ENCODE measurements around the gene DUSP12. TPM values are rescaled to one million over a fixed set of nuclear protein-coding genes. Genes with fewer than 3 reads are reported as not detected.

Gene DUSP12
- total RNA-seq, 1 experiment from 2014 or later = 28.0 TPM

DNA sequence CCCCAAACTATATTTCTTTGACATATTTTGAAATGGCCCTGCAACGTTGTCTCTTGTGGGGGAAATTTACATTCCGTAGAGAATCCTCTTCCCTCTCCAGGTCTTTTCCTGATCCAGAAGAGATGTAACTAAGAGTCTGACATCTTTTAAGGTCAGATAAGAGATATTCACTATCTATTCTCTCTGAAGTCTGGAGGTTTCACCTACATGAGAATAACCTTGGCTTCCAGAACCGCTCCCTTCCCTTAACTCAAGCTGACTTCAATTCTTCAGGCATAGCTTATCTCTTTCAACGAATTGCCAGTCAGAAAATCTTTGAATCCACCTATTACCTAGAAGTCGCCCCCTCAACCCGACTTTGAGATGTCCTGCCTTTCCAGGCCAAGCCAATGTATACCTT is 18.3 kb upstream of the DUSP12 start:
- H3K27me3 Mint-ChIP-seq (ENCODE audit: low read depth) = peaks cover 29% of the 10 kb centered on the region
- H3K4me3 Mint-ChIP-seq = no peak overlapping the region
- Histone ChIP-seq H2BK120ac (ENCODE audit: low read depth, low read length, poor library complexity, severe bottlenecking) (no peak overlapping the region), H2AK5ac (ENCODE audit: insufficient read length, low read length) (no peak overlapping the region), H3K14ac (ENCODE audit: insufficient read depth, low read length) (no peak overlapping the region), H4K91ac (ENCODE audit: insufficient read length, low read depth, low read length) (no peak overlapping the region), H4K8ac (replicated peaks; ENCODE audit: insufficient read length, low read depth, low read length) (no peak overlapping the region), H3K4ac (ENCODE audit: low read depth, low read length) (no peak overlapping the region), H3K4me1 (ENCODE audit: insufficient read depth, low read length) (peaks cover 2% of the 10 kb centered on the region; the same call in 1 of the 2 replicates), H3K18ac (ENCODE audit: insufficient read length, low read depth, low read length) (no peak overlapping the region), H3K23ac (ENCODE audit: insufficient read length, low read depth, low read length) (no peak overlapping the region), H3K56ac (ENCODE audit: insufficient read length, low read depth, low read length) (no peak overlapping the region), H2BK12ac (ENCODE audit: insufficient read length, low read depth, low read length) (no peak overlapping the region), H3K27me3 (ENCODE audit: insufficient read depth, low read length) (peaks cover under 1% of the 10 kb centered on the region; the same call in 1 of the 2 replicates), H3K23me2 (ENCODE audit: insufficient read length, low read depth, low read length, poor library complexity, severe bottlenecking) (peaks cover 2% of the 10 kb centered on the region), H2BK15ac (ENCODE audit: low read depth, low read length) (no peak overlapping the region), H4K5ac (ENCODE audit: insufficient read length, low read depth, low read length) (no peak overlapping the region), H4K20me1 (ENCODE audit: control insufficient read depth, insufficient read depth, insufficient read length) (no peaks in the 10 kb centered on the region), H3K9me3 (ENCODE audit: control insufficient read depth, low read depth, low read length) (no peaks in the 10 kb centered on the region), H2BK20ac (ENCODE audit: low read depth, low read length, poor library complexity, severe bottlenecking) (no peak overlapping the region), H3T11ph (ENCODE audit: low read length) (no peak overlapping the region), H2BK5ac (ENCODE audit: insufficient read length, low read length) (no peak overlapping the region), H3K9ac (ENCODE audit: extremely low read depth, insufficient read length, low read length) (no peak overlapping the region), H3K79me2 (ENCODE audit: insufficient read depth, low read length) (no peaks in the 10 kb centered on the region), H3K79me1 (ENCODE audit: insufficient read depth, low read depth, low read length, poor library complexity, severe bottlenecking) (no peaks in the 10 kb centered on the region), H3K27ac (ENCODE audit: insufficient read length, low read depth, low read length) (no peak overlapping the region), H2AFZ (ENCODE audit: low read length) (no peak overlapping the region), H3K4me2 (ENCODE audit: insufficient read depth, insufficient read length, low read length) (no peak overlapping the region)
- H3K4me1 Mint-ChIP-seq = peaks cover 16 to 28% of the 10 kb centered on the region in 2 experiments
- H3K27ac Mint-ChIP-seq = no peak overlapping the region
- DNase-seq = no peak
- H3K36me3 Mint-ChIP-seq (ENCODE audit: insufficient read depth in 1 of 3, low read depth in 3 of 3) = no peaks in the 10 kb centered on the region
- no CpG with 5 or more reads among the region's 6 CpGs for WGBS (ENCODE audit: extremely low coverage, insufficient read length, low lambda C conversion rate)
- no peaks in the 10 kb centered on the region for H3K9me3 Mint-ChIP-seq
- no peak for TF ChIP-seq CTCF (conservative IDR thresholded peaks at IDR 0.05)
